ENCODE results near the gene MARF1. TPM values are rescaled to one million over a fixed set of nuclear protein-coding genes. Genes with fewer than 3 reads are reported as not detected.
"Not testable (repeated sequence)": the region's sequence is repeated elsewhere in the genome, so short reads cannot be mapped to it uniquely, and the experiment has no call there.

Gene MARF1
- total RNA-seq, 1 donor from 2014 or later, result 19.8 TPM

DNA sequence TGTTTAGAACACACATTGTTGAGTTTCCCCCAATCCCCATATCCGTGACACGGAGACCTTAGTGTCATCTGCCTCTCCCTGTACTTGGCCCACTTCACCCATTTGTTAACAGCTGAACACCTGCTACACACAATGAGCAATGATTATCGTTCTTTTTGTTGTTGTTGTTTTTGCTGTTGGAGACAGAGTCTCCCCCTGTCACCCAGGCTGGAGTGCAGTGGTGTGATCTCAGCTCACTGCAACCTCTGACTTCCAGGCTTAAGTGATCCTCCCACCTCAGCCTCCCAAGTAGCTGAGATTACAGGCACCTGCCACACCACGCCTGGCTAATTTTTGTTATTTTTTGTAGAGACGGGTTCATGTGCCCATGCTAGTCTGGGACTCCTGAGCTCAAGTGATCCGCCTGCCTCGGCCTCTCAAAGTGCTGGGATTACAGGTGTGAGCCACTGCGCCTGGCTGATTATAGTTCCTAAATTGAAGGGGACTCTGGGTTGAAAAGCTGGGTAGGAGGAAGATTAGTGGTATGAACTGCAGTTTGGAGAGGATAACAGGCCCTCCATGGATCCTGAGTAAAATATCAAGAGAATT lies 28.7 kb upstream of the MARF1 start:
- no peak overlapping the region for H3K4me3 ChIP-seq (ENCODE audit: low read depth, low read length)

DNA sequence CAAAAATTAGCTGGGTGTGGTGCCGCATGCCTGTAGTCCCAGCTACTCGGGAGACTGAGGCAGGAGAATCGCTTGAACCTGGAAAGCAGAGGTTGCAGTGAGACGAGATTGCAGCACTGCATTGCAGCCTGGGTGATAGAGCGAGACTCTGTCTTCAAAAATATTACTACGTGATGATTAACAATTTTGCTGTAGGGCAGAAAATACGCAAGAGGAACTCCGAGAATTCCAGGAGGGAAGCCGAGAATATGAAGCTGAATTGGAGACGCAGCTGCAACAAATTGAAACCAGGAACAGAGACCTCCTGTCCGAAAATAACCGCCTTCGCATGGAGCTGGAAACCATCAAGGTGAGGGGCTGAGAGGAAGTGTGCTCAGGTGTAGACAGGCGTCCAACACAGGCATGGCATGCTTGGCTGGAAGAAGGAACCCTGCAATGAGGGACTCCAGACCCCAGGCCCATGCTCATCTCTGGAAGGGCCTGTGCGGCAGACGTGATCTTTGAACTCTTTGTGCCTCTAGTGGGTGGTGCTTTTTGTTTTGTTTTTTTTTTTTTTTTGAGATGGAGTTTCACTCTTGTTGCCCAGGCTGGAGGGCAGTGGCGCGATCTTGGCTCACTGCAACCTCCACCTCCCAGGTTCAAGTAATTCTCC lies 24.3 kb upstream of the MARF1 start:
- TF ChIP-seq, protein P1, sequence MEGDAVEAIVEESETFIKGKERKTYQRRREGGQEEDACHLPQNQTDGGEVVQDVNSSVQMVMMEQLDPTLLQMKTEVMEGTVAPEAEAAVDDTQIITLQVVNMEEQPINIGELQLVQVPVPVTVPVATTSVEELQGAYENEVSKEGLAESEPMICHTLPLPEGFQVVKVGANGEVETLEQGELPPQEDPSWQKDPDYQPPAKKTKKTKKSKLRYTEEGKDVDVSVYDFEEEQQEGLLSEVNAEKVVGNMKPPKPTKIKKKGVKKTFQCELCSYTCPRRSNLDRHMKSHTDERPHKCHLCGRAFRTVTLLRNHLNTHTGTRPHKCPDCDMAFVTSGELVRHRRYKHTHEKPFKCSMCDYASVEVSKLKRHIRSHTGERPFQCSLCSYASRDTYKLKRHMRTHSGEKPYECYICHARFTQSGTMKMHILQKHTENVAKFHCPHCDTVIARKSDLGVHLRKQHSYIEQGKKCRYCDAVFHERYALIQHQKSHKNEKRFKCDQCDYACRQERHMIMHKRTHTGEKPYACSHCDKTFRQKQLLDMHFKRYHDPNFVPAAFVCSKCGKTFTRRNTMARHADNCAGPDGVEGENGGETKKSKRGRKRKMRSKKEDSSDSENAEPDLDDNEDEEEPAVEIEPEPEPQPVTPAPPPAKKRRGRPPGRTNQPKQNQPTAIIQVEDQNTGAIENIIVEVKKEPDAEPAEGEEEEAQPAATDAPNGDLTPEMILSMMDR (IDR thresholded peaks at IDR 0.05; ENCODE audit: insufficient read depth, low read length, poor library complexity, severe bottlenecking), result no peak

More for the DNA sequence above, 28.7 kb upstream of the MARF1 start:
- no peak for DNase-seq (ENCODE audit: low read depth)
- TF ChIP-seq, protein P1 (IDR thresholded peaks at IDR 0.05; ENCODE audit: insufficient read depth, low read length, poor library complexity, severe bottlenecking), result no peak
- Histone ChIP-seq H3K36me3 (ENCODE audit: control insufficient read depth, insufficient read depth, low read length) (peaks cover 2% of the 10 kb centered on the region), H3K27me3 (ENCODE audit: control insufficient read depth, insufficient read depth, low read length) (no peaks in the 10 kb centered on the region)

DNA sequence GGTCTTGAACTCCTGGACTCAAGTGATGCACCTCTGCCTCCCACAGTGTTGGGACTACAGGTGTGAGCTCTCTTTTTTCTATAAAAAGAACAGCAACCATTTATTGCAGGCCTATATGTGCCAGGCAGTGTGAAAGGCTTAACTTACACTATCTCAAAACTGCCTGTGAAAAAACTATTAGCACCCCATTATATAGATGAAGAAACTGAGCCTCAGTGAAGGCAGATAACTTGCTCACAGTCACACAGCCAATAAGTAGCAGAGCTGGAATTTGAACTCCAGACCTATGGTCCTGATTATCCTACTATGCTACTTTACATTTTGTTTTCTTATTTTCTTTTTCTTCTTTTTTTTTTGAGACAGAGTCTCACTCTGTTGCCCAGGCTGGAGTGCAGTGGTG lies 22.2 kb upstream of the MARF1 start:
- Histone ChIP-seq H3K4me3 (ENCODE audit: low read depth, low read length) (no peak overlapping the region), H3K36me3 (ENCODE audit: control insufficient read depth, insufficient read depth, low read length) (peaks cover 2% of the 10 kb centered on the region), H3K27me3 (ENCODE audit: control insufficient read depth, insufficient read depth, low read length) (no peaks in the 10 kb centered on the region)
- TF ChIP-seq, protein P1 (IDR thresholded peaks at IDR 0.05; ENCODE audit: insufficient read depth, low read length, poor library complexity, severe bottlenecking), result no peak
- no peak for DNase-seq (ENCODE audit: low read depth)

More for the DNA sequence above, 24.3 kb upstream of the MARF1 start:
- peaks cover 2% of the 10 kb centered on the region for H3K36me3 ChIP-seq (ENCODE audit: control insufficient read depth, insufficient read depth, low read length)
- DNase-seq (ENCODE audit: low read depth), result no peak
- H3K4me3 ChIP-seq (ENCODE audit: low read depth, low read length), result no peak overlapping the region
- no peaks in the 10 kb centered on the region for H3K27me3 ChIP-seq (ENCODE audit: control insufficient read depth, insufficient read depth, low read length)

DNA sequence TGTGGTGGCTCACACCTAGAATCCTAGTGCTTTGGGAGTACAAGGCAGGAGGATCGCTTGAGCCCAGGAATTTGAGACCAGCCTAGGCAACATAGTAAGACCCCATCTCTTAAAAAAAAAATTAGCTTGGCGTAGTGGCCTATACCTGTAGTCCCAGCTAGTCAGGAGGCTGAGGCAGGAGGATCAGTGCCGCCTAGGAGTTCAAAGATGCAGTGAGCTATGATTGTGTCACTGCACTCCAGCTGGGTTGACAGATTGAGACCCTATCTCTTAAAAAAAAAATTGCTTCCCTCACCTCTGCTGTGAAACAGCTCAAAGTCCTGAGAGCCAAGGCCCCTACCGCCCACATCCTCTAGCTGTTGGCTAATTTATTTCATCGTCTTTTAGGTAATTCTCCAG lies 17.2 kb upstream of the MARF1 start:
- no peak overlapping the region for H3K4me3 ChIP-seq (ENCODE audit: low read depth, low read length)
- TF ChIP-seq, protein P1 (IDR thresholded peaks at IDR 0.05; ENCODE audit: insufficient read depth, low read length, poor library complexity, severe bottlenecking), result no peak
- no peak for DNase-seq (ENCODE audit: low read depth)
- no peaks in the 10 kb centered on the region for H3K27me3 ChIP-seq (ENCODE audit: control insufficient read depth, insufficient read depth, low read length)
- H3K36me3 ChIP-seq (ENCODE audit: control insufficient read depth, insufficient read depth, low read length), result no peaks in the 10 kb centered on the region

DNA sequence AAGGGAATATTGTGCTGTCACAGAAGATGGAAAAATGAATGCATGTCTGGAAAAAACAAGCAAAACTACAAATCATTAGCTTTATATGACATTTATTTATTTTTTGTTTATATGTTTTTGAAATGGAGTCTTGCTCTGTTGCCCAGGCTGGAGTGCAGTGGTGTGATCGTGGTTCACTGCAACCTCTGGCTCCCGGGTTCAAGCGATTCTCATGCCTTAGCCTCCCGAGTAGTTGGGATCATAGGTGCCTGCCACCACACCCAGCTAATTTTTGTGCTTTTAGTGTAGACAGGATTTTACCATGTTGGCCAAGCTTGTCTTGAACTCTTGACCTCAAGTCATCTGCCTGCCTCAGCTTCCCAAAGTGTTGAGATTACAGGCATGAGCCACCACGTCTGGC lies 15.6 kb upstream of the MARF1 start:
- Histone ChIP-seq H3K36me3 (ENCODE audit: control insufficient read depth, insufficient read depth, low read length) (no peaks in the 10 kb centered on the region), H3K27me3 (ENCODE audit: control insufficient read depth, insufficient read depth, low read length) (no peaks in the 10 kb centered on the region), H3K4me3 (ENCODE audit: low read depth, low read length) (no peak overlapping the region)
- DNase-seq (ENCODE audit: low read depth), result no peak
- TF ChIP-seq, protein P1 (IDR thresholded peaks at IDR 0.05; ENCODE audit: insufficient read depth, low read length, poor library complexity, severe bottlenecking), result no peak

DNA sequence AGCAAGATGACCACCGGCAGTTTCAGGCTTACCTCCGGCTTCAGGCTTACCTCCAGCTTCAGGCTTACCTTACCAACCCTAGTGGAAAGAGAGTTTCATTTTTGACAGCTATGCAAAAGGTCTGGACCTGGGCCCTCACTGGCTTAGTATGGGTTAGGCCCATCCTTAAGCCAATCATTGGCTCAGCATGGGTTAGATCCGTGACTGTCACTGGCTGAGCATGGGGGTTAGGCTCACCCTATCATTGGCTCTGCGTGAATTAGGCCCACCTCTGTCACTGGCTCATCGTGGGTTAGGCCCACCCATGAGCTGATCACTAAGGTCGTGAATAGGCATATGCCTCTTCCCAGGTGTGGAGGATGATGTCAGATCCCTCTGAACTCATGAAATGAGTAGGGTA lies 15.2 kb upstream of the MARF1 start:
- no peaks in the 10 kb centered on the region for H3K36me3 ChIP-seq (ENCODE audit: control insufficient read depth, insufficient read depth, low read length)
- H3K27me3 ChIP-seq (ENCODE audit: control insufficient read depth, insufficient read depth, low read length), result no peaks in the 10 kb centered on the region
- no peak overlapping the region for H3K4me3 ChIP-seq (ENCODE audit: low read depth, low read length)
- DNase-seq (ENCODE audit: low read depth), result no peak
- TF ChIP-seq, protein P1 (IDR thresholded peaks at IDR 0.05; ENCODE audit: insufficient read depth, low read length, poor library complexity, severe bottlenecking), result no peak

DNA sequence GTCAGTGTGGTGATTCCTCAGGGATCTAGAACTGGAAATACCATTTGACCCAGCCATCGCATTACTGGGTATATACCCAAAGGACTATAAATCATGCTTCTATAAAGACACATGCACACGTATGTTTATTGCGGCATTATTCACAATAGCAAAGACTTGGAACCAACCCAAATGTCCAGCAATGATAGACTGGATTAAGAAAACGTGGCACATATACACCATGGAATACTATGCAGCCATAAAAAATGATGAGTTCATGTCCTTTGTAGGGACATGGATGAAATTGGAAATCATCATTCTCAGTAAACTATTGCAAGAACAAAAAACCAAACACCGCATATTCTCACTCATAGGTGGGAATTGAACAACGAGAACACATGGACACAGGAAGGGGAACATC lies 12.6 kb upstream of the MARF1 start:
- H3K36me3 ChIP-seq (ENCODE audit: control insufficient read depth, insufficient read depth, low read length); DNase-seq (ENCODE audit: low read depth); H3K4me3 ChIP-seq (ENCODE audit: low read depth, low read length); H3K27me3 ChIP-seq (ENCODE audit: control insufficient read depth, insufficient read depth, low read length): not testable (repeated sequence)
